ENCODE results near the gene TSPAN33. TPM values are rescaled to one million over a fixed set of nuclear protein-coding genes. Genes with fewer than 3 reads are reported as not detected.
A peak's percentile ranks its signal among the peaks of the same experiment; 100 is the strongest.
"Not testable (repeated sequence)": the region's sequence is repeated elsewhere in the genome, so short reads cannot be mapped to it uniquely, and the experiment has no call there.

TSPAN33 gene
- total RNA-seq, 1 donor from 2014 or later = 14.9 TPM

DNA sequence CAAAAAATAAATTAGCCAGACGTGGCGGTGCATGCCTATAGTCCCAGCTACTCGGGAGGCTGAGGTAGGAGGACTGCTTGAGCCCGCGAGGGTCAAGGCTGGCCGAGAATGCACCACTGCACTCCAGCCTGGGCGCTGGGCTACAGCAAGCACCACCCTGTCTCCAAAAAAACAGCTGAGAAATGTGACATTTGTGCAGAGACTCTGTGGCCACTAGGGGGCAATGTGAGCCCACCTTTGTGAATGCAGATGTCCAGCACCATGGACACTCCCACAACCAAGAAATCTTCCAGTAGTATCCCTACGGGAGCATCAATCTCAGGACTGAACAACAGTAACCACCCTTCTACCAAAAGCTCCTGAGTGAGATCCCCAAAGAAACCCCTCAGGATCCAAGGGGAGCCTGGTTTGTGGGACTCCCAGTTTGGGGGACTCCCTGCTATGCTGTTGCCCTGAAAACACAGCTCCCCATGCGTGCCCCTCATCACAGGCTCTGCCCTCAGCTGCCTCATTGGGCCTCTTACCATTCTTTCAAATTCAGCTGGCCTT, 74.1 kb downstream of the TSPAN33 start:
- intact Hi-C loops (cut with DNase I) = loop anchor here (1.0 to 10.0 kb wide), 4 partner anchors 80 to 426 kb away; no protein-coding TSS in a partner anchor
- DNase-seq (ENCODE audit: missing footprints) = peak; percentile 88
- ATAC-seq = peak; percentile 90

DNA sequence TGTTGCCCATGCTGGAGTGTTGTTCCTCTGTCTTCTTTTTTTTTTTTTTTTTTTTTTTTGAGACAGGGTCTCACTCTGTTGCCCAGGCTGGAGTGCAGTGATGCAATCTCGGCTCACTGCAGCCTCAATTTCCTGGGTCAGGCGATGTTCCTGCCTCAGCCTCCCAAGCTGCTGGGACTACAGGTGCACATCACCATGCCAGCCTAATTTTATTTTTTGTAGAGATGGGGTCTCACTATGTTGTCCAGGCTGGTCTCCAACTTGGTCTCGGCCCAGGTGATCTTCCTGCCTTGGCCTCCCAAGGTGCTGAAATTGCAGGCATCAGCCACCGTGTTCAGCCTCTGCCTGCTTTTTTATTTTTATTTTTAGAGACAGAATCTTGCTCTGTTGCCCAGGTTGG, 74.7 kb downstream of the TSPAN33 start:
- intact Hi-C loops (cut with DNase I) = loop anchor here (2.0 to 10.0 kb wide), 3 partner anchors 252 to 426 kb away; no protein-coding TSS in a partner anchor
- ATAC-seq; DNase-seq (ENCODE audit: missing footprints): not testable (repeated sequence)

Other genes with a start within 250 kb of the TSPAN33 start
- gene KCP, start 234.0 kb upstream of the TSPAN33 start, total RNA-seq = 0.11 TPM
- 3.3 TPM for gene IRF5, start 206.8 kb upstream of the TSPAN33 start, total RNA-seq
- 36.0 TPM for gene TNPO3, start 89.6 kb upstream of the TSPAN33 start, total RNA-seq
- gene SMO, start 43.9 kb downstream of the TSPAN33 start, total RNA-seq = 4.6 TPM
- 4.0 TPM for gene AHCYL2, start 80.3 kb downstream of the TSPAN33 start, total RNA-seq

Measured in Right ventricle myocardium inferior (tissue), 1 donor.